Measurements from ENCODE around the gene SDHAF3.

SDHAF3 gene

DNA sequence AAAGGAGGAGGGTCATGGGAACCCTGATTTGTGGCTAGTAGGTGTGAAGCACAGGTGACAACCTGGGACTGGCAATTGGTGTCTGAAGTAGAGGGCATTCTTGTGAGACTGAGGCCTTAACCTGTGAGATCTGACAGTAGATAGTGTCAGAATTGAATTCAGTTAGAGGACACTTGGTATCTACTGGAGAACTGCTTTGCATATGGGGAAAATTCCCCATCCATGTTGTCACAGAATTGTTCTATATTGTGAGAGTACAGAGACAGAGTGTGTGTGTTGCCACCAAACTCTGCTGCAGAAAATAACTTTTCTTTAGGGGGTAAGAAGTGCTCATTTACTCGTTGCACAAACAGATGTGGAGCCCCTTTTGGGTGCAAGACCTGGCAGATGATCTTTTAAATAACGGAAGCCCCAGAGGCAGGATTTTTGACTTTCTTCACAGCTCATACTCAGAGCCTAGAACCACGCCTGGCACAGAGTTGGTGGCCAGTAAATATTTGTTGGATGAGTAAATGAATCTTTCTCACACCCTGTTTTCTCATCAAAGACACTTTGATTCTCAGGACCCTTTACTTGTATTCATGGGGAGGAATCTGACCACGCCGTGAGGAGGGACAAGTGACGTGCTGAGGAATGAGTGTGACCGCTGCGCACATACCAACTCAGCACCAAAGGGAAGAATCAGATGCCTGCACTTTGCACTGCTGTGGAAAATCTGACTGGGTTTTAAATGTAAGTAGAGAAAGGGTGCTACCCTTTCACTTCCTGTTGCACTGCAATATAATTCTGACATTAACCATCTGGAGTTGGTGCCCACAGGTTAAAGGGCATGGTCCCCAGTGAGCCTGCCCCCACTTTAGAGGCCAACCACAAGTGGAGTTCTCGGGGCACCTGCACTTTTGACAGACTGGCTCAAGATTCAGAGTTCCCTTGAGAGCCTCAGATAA is 39.2 kb upstream of the SDHAF3 start:
- H3K4me1 ChIP-seq (ENCODE audit: control insufficient read depth, low read length): no peaks in the 10 kb centered on the region

DNA sequence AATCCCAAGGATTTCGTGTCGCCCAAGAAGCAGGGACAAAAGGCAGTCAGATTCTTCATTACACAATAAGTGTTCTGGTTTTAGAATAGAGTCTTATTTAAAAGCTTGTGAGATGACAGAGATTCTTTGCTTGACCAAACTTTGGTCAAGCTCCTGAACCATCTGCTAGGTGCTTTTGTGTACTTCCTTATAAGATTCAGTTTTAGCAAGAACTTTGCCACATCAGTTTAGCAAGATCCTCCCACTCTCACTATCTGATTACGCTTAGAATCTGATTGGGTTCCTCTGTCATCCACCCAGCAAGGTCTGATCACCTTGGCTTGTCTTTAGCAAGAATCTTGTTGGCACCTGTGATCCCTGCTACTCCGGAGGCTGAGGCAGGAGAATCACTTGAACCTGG is 38.2 kb upstream of the SDHAF3 start:
- Histone ChIP-seq H3K4me3 (ENCODE audit: low read length) (no peak overlapping the region), H3K36me3 (ENCODE audit: control insufficient read depth, low read length) (no peaks in the 10 kb centered on the region), H4K20me1 (ENCODE audit: control insufficient read depth, insufficient read depth, low read depth, low read length) (no peaks in the 10 kb centered on the region), H3K4me2 (ENCODE audit: low read length) (no peak overlapping the region), H3K27me3 (ENCODE audit: control insufficient read depth, low read length) (no peaks in the 10 kb centered on the region), H3K4me1 (ENCODE audit: control insufficient read depth, low read length) (no peaks in the 10 kb centered on the region), H3K9me2 (replicated peaks; ENCODE audit: control insufficient read depth, low read length) (no peaks in the 10 kb centered on the region), H3F3A (ENCODE audit: control insufficient read depth, insufficient read depth) (no peaks in the 10 kb centered on the region), H3K79me2 (ENCODE audit: control insufficient read depth, low read length) (no peaks in the 10 kb centered on the region), H3K27ac (ENCODE audit: low read depth, low read length) (no peak overlapping the region), H3K9me3 (ENCODE audit: control insufficient read depth, insufficient read depth, low read length) (no peaks in the 10 kb centered on the region)
- TF ChIP-seq, protein P1, sequence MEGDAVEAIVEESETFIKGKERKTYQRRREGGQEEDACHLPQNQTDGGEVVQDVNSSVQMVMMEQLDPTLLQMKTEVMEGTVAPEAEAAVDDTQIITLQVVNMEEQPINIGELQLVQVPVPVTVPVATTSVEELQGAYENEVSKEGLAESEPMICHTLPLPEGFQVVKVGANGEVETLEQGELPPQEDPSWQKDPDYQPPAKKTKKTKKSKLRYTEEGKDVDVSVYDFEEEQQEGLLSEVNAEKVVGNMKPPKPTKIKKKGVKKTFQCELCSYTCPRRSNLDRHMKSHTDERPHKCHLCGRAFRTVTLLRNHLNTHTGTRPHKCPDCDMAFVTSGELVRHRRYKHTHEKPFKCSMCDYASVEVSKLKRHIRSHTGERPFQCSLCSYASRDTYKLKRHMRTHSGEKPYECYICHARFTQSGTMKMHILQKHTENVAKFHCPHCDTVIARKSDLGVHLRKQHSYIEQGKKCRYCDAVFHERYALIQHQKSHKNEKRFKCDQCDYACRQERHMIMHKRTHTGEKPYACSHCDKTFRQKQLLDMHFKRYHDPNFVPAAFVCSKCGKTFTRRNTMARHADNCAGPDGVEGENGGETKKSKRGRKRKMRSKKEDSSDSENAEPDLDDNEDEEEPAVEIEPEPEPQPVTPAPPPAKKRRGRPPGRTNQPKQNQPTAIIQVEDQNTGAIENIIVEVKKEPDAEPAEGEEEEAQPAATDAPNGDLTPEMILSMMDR (IDR thresholded peaks at IDR 0.05; ENCODE audit: low read depth, low read length, poor library complexity, severe bottlenecking): no peak
- TF ChIP-seq EZH2phosphoT487 (IDR thresholded peaks at IDR 0.05; ENCODE audit: borderline replicate concordance, low read length): no peak

More for the DNA sequence above, 39.2 kb upstream of the SDHAF3 start:
- H3K27ac ChIP-seq (ENCODE audit: low read depth, low read length): no peak overlapping the region
- no peaks in the 10 kb centered on the region for H3K36me3 ChIP-seq (ENCODE audit: control insufficient read depth, low read length)
- H3K79me2 ChIP-seq (ENCODE audit: control insufficient read depth, low read length): no peaks in the 10 kb centered on the region
- TF ChIP-seq, protein P1 (IDR thresholded peaks at IDR 0.05; ENCODE audit: low read depth, low read length, poor library complexity, severe bottlenecking): no peak
- no peak for TF ChIP-seq EZH2phosphoT487 (IDR thresholded peaks at IDR 0.05; ENCODE audit: borderline replicate concordance, low read length)
- no peak overlapping the region for H3K4me3 ChIP-seq (ENCODE audit: low read length)
- no peak overlapping the region for H3K4me2 ChIP-seq (ENCODE audit: low read length)
- no peaks in the 10 kb centered on the region for H4K20me1 ChIP-seq (ENCODE audit: control insufficient read depth, insufficient read depth, low read depth, low read length)
- no peaks in the 10 kb centered on the region for H3F3A ChIP-seq (ENCODE audit: control insufficient read depth, insufficient read depth)
- no peaks in the 10 kb centered on the region for H3K9me2 ChIP-seq (replicated peaks; ENCODE audit: control insufficient read depth, low read length)
- no peaks in the 10 kb centered on the region for H3K27me3 ChIP-seq (ENCODE audit: control insufficient read depth, low read length)
- H3K9me3 ChIP-seq (ENCODE audit: control insufficient read depth, insufficient read depth, low read length): no peaks in the 10 kb centered on the region

DNA sequence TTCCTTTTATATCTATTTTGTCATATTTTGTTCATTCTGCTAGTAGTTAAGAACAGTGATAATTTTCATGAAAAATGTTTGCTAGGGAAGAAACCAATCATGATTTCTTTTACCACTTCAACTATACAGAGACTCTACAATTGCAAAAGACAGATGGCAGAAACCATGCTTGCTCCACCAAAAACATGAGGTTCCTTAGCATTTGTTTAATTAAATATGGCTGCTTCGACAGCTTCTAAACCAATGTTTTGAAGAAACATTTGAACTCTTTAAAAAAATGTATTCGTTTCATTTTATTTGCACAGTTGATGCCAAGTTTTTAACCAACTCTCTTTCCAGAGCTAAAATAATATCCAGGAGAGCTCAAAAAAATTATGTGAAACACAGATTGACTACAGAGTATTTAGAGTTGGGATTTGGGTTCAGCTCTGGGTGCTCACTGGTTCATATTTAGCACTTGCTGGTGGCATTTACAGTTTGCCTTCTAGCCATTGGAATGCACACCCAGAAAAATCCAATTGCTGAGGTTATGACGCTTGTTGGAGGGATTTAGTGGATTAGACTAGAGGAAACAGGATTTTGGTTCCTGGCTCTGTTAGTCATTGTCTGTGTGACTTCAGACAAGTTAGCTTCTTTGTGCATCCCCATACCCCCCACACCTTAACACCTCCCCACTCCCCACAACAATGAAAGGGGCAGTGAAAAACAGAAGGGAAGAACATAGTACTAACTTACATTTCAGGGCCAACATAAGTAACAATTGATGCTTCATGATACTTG is 35.8 kb upstream of the SDHAF3 start:
- no peaks in the 10 kb centered on the region for H3K9me2 ChIP-seq (replicated peaks; ENCODE audit: control insufficient read depth, low read length)
- H3K9me3 ChIP-seq (ENCODE audit: control insufficient read depth, insufficient read depth, low read length): no peaks in the 10 kb centered on the region
- TF ChIP-seq EZH2phosphoT487 (IDR thresholded peaks at IDR 0.05; ENCODE audit: borderline replicate concordance, low read length): no peak
- TF ChIP-seq, protein P1 (IDR thresholded peaks at IDR 0.05; ENCODE audit: low read depth, low read length, poor library complexity, severe bottlenecking): no peak

More for the DNA sequence above, 35.8 kb upstream of the SDHAF3 start:
- no peaks in the 10 kb centered on the region for H3K36me3 ChIP-seq (ENCODE audit: control insufficient read depth, low read length)
- no peaks in the 10 kb centered on the region for H4K20me1 ChIP-seq (ENCODE audit: control insufficient read depth, insufficient read depth, low read depth, low read length)
- no peaks in the 10 kb centered on the region for H3F3A ChIP-seq (ENCODE audit: control insufficient read depth, insufficient read depth)
- H3K4me1 ChIP-seq (ENCODE audit: control insufficient read depth, low read length): no peaks in the 10 kb centered on the region
- H3K4me2 ChIP-seq (ENCODE audit: low read length): no peak overlapping the region
- no peak overlapping the region for H3K4me3 ChIP-seq (ENCODE audit: low read length)
- no peak overlapping the region for H3K27ac ChIP-seq (ENCODE audit: low read depth, low read length)
- H3K27me3 ChIP-seq (ENCODE audit: control insufficient read depth, low read length): no peaks in the 10 kb centered on the region
- no peaks in the 10 kb centered on the region for H3K79me2 ChIP-seq (ENCODE audit: control insufficient read depth, low read length)
